ENCODE results near the gene TMEM115.

The TMEM115 gene

DNA sequence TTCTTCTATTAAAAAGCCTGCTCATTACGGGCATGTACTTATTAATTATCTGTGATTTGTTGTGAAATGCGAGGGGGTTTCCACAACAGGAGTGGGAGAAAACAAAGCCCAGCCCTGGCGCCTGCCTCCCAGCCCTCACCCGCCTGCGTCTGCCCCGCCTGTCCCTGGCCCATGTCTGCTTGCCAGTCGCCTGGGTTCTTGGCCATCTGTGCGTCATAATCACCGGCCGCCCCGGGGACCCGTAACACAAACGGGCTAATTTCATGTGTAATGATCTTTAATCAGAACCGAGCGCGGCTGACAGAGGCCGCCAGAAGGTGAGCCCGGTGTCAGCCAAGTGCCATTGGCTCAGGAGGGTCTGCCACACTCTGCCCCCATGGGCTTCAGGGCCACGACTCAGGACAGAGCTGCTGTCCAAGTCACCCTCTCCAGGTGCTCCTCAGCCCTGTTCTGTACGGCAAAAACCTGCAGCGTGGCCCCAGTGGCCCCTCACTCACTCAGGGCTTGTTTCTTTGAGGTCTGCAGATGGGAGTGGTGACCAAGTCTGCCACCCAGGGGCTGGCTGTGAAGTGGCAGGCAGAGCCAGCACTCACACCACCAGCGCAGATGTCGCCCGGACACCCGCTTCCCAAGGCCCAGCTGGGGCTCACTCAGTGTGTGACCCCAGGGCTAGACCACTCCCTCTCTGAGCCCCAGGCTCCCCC lies 28.8 kb upstream of the TMEM115 start:
- H3K4me3 ChIP-seq (ENCODE audit: control insufficient read depth, low read depth, low read length): no peak overlapping the region
- TF ChIP-seq, protein P1, sequence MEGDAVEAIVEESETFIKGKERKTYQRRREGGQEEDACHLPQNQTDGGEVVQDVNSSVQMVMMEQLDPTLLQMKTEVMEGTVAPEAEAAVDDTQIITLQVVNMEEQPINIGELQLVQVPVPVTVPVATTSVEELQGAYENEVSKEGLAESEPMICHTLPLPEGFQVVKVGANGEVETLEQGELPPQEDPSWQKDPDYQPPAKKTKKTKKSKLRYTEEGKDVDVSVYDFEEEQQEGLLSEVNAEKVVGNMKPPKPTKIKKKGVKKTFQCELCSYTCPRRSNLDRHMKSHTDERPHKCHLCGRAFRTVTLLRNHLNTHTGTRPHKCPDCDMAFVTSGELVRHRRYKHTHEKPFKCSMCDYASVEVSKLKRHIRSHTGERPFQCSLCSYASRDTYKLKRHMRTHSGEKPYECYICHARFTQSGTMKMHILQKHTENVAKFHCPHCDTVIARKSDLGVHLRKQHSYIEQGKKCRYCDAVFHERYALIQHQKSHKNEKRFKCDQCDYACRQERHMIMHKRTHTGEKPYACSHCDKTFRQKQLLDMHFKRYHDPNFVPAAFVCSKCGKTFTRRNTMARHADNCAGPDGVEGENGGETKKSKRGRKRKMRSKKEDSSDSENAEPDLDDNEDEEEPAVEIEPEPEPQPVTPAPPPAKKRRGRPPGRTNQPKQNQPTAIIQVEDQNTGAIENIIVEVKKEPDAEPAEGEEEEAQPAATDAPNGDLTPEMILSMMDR (IDR thresholded peaks at IDR 0.05; ENCODE audit: control insufficient read depth, insufficient read depth, low read depth, low read length, missing control alignments): peak; percentile 45
- no peak for DNase-seq (ENCODE audit: low read depth)

GRCh38 chr3:50385754-50386153 lies 26.4 kb upstream of the TMEM115 start:
- no peak overlapping the region for H3K4me3 ChIP-seq (ENCODE audit: control insufficient read depth, low read depth, low read length)
- TF ChIP-seq, protein P1 (IDR thresholded peaks at IDR 0.05; ENCODE audit: control insufficient read depth, insufficient read depth, low read depth, low read length, missing control alignments): no peak
- DNase-seq (ENCODE audit: low read depth): no peak

DNA sequence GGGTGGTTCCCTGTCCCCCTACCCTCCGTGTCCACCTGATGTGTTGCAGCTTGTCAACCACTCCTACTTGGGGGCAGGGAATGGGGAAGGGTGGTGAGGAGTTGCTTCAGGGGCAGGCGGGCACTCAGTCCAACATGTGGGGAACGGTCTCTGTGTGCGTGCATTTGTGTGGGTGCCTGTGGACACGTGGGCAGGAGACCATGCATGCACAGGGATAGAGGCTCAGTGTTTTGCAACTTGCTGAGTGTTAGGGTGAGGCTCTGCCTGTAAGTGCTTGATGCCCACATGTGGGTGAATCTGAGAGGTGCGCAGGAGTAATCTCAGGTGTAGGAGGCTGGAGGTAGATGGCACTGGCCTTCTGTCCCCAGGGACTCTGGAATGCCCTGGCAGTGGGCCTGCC lies 24.4 kb upstream of the TMEM115 start:
- TF ChIP-seq, protein P1 (IDR thresholded peaks at IDR 0.05; ENCODE audit: control insufficient read depth, insufficient read depth, low read depth, low read length, missing control alignments): no peak

DNA sequence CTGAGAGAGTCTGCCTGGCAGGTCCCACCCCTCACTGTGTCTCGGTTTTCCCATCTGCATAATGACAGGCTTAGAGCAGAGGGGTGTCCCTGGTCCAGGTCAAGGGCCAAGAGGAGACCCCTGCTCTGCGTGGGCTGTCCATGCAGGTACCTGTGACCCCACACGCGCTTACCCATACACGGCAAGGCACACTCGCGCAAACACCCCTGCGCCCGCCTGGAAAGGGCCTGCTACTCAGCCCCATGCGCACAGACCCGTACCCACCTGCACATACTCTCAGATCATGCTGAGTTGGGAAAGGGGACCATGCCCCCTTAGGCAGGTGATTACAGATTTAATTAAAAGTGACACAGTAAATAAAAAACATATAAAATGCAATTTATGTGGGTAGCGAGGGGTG lies 23.4 kb upstream of the TMEM115 start:
- TF ChIP-seq, protein P1 (IDR thresholded peaks at IDR 0.05; ENCODE audit: control insufficient read depth, insufficient read depth, low read depth, low read length, missing control alignments): no peak
- DNase-seq (ENCODE audit: low read depth): no peak
- H3K4me3 ChIP-seq (ENCODE audit: control insufficient read depth, low read depth, low read length): no peak overlapping the region

More for the DNA sequence above, 24.4 kb upstream of the TMEM115 start:
- no peak overlapping the region for H3K4me3 ChIP-seq (ENCODE audit: control insufficient read depth, low read depth, low read length)
- no peak for DNase-seq (ENCODE audit: low read depth)

- DNase-seq (ENCODE audit: low read depth): no peak
- H3K4me3 ChIP-seq (ENCODE audit: control insufficient read depth, low read depth, low read length): no peak overlapping the region
- TF ChIP-seq, protein P1 (IDR thresholded peaks at IDR 0.05; ENCODE audit: control insufficient read depth, insufficient read depth, low read depth, low read length, missing control alignments): no peak
These were observed 22.1 kb upstream of the TMEM115 start for GRCh38 chr3:50381383-50381782.

- TF ChIP-seq, protein P1 (IDR thresholded peaks at IDR 0.05; ENCODE audit: control insufficient read depth, insufficient read depth, low read depth, low read length, missing control alignments): no peak
- no peak overlapping the region for H3K4me3 ChIP-seq (ENCODE audit: control insufficient read depth, low read depth, low read length)
- DNase-seq (ENCODE audit: low read depth): no peak
These were observed 21.2 kb upstream of the TMEM115 start for GRCh38 chr3:50380405-50381085.
